T-cell (primary cell): ENCODE data around the gene GARRE1. TPM values are rescaled to one million over a fixed set of nuclear protein-coding genes. Genes with fewer than 3 reads are reported as not detected.
"Not testable (repeated sequence)": the region's sequence is repeated elsewhere in the genome, so short reads cannot be mapped to it uniquely, and the experiment has no call there.

Source experiments
- ATAC-seq, 4 experiments: fragments of 200-7000 bp in 3 of 4; fragments of 150-1000 bp in 1 of 4; cut with Tn5 transposase; replicated peaks in 1 of 4; 1 replicate in 3 of 4; 2 replicates in 1 of 4; pipeline ENCODE4 v1.10.0; 2021; ENCODE audit warnings: moderate library complexity in 3 of 4, mild to moderate bottlenecking in 2 of 4, moderate number of reproducible peaks in 1 of 4
- CTCF ChIA-PET, 2 donors: fragments of 300-600 bp; sonication (Branson Sonifier 250); formaldehyde crosslinking; loops; one replicate each; lab custom pipeline; 2022; ENCODE audit warnings: antibody characterized with exemption in 2 of 2; lab: Charles Lee
- POLR2A ChIA-PET, 2 donors: fragments of 300-600 bp; sonication (Branson Sonifier 250); formaldehyde crosslinking; loops; one replicate each; lab custom pipeline; 2022; ENCODE audit warnings: antibody characterized with exemption in 2 of 2; lab: Charles Lee
- DNase-seq, 35 experiments: peaks; one replicate each; pipeline versions ENCODE4 v3.0.0 to v3.0.0-alpha.2; 2013 to 2023
- H3K27ac ChIP-seq: one replicate; pipeline ENCODE4 v1.5.1; 2013; ENCODE audit warnings: low read length
- H3K27me3 ChIP-seq, 2 experiments: replicated peaks in 1 of 2; 1 replicate in 1 of 2; 2 replicates in 1 of 2; pipeline versions ENCODE4 v1.6.1 to v1.7.0; 2013; ENCODE audit warnings: low read length in 1 of 2, mixed read lengths in 1 of 2; ENCODE audit not compliant: control insufficient read depth in 2 of 2, insufficient read depth in 2 of 2; ENCODE audit errors: extremely low read depth in 1 of 2
- H3K36me3 ChIP-seq, 2 donors: 1 replicate in 1 of 2; 2 replicates in 1 of 2; pipeline versions ENCODE4 v1.6.1 to v1.7.0; 2013; ENCODE audit warnings: low read length in 1 of 2; ENCODE audit not compliant: control insufficient read depth in 2 of 2, insufficient read depth in 1 of 2; ENCODE audit errors: extremely low read depth in 1 of 2
- H3K4me1 ChIP-seq, 2 experiments: 1 replicate in 1 of 2; 2 replicates in 1 of 2; pipeline versions ENCODE4 v1.6.1 to v1.7.0; 2013; ENCODE audit warnings: low read length in 2 of 2, mixed read lengths in 1 of 2; ENCODE audit not compliant: insufficient read depth in 2 of 2, control insufficient read depth in 1 of 2; ENCODE audit errors: extremely low read depth in 1 of 2
- H3K4me3 ChIP-seq, 2 donors: 1 replicate in 1 of 2; 2 replicates in 1 of 2; pipeline versions ENCODE4 v1.5.1 to v1.7.0; 2013; ENCODE audit warnings: mild to moderate bottlenecking in 2 of 2, low read length in 1 of 2, moderate library complexity in 1 of 2; ENCODE audit not compliant: control insufficient read depth in 1 of 2; ENCODE audit errors: extremely low read depth in 1 of 2
- H3K9me3 ChIP-seq: 2 replicates; pipeline ENCODE4 v1.7.0; 2013
- H3K27ac Mint-ChIP-seq, 2 donors: one replicate each; pipeline ENCODE4 v1.8.0; 2020 to 2021; ENCODE audit warnings: mild to moderate bottlenecking in 2 of 2, mixed read lengths in 2 of 2
- H3K27me3 Mint-ChIP-seq, 2 donors: one replicate each; pipeline ENCODE4 v1.8.0; 2021 to 2022; ENCODE audit warnings: mixed read lengths in 2 of 2
- H3K36me3 Mint-ChIP-seq: one replicate; pipeline ENCODE4 v1.8.0; 2021; ENCODE audit warnings: mixed read lengths
- H3K4me1 Mint-ChIP-seq, 3 donors: one replicate each; pipeline ENCODE4 v1.8.0; 2020 to 2022; ENCODE audit warnings: mixed read lengths in 3 of 3, mild to moderate bottlenecking in 1 of 3
- H3K4me3 Mint-ChIP-seq, 3 donors: one replicate each; pipeline ENCODE4 v1.8.0; 2020 to 2022; ENCODE audit warnings: mild to moderate bottlenecking in 3 of 3, mixed read lengths in 3 of 3, moderate library complexity in 3 of 3
- H3K9me3 Mint-ChIP-seq, 3 donors: one replicate each; pipeline ENCODE4 v1.8.0; 2020 to 2022; ENCODE audit warnings: mixed read lengths in 3 of 3
- WGBS: methylation state at CpG from one replicate; pipeline ENCODE4 v1.1.5; 2013; ENCODE audit warnings: missing lambda C conversion rate; ENCODE audit not compliant: insufficient coverage; 5-methylcytosine and 5-hydroxymethylcytosine counted together
- total RNA-seq, 35 experiments: library from RNA in 6 of 35; stranded (reverse) in 6 of 35; fragments of 120-200 nt in 1 of 35; gene quantifications; one replicate each; pipeline versions ENCODE4 v1.2.1 to v1.2.4 and lab custom pipeline; 2013 to 2026

GARRE1 gene
- 10 to 100 TPM; 31.8 to 51.6 (median 34.8) TPM for total RNA-seq
- total RNA-seq (2013): 20.3 TPM
- 17.3 to 129 (median 76.3) reads per million in 29 experiments for total RNA-seq (lab: John Stamatoyannopoulos, UW)

- Histone ChIP-seq H3K9me3 (no peaks in the 10 kb centered on the region), H3K27ac (peak within 1 kb of the TSS; percentile 90), H3K4me3 (peak within 1 kb of the TSS; percentile 78 to 94), H3K36me3 (peaks cover 0 to 2% of the 10 kb centered on the region in 2 donors), H3K4me1 (peaks cover 14 to 20% of the 10 kb centered on the region in 2 experiments), H3K27me3 (no peaks in the 10 kb centered on the region)
- 1% methylated on average over 47 of the region's 56 CpGs for WGBS
- Mint-ChIP-seq H3K4me3 (peak within 1 kb of the TSS; percentile 86 to 99 (median 95)), H3K9me3 (no peaks in the 10 kb centered on the region), H3K27me3 (no peaks in the 10 kb centered on the region), H3K27ac (peak within 1 kb of the TSS; percentile 95 to 98), H3K36me3 (peaks cover 4% of the 10 kb centered on the region), H3K4me1 (peaks cover 35 to 43% (median 40%) of the 10 kb centered on the region in 3 donors)
- peak; percentile 73 to 91 (median 83) for DNase-seq
- POLR2A ChIA-PET: no interaction called here
- ATAC-seq: peak; percentile 94
- CTCF ChIA-PET: no interaction called here
Observed at GRCh38 chr19:34254046-34254697, at the start of gene GARRE1. Gene GARRE1, plus strand, starts transcription at chr19:34254554. Its CDS starts 45,920 bp downstream, at chr19:34300474.

- H3K9me3 ChIP-seq, DNase-seq, H3K27me3 ChIP-seq, H3K27ac Mint-ChIP-seq, H3K9me3 Mint-ChIP-seq, H3K4me1 ChIP-seq, H3K4me3 Mint-ChIP-seq, H3K4me3 ChIP-seq, H3K27me3 Mint-ChIP-seq, ATAC-seq, H3K27ac ChIP-seq: not testable (repeated sequence)
- no CpG with 5 or more reads among the region's 7 CpGs for WGBS
- Mint-ChIP-seq H3K36me3 (peaks cover 19% of the 10 kb centered on the region), H3K4me1 (peaks cover 9 to 19% (median 9%) of the 10 kb centered on the region in 3 donors)
- ChIA-PET CTCF (interaction anchor here in 1 of 2 donors (0.6 kb wide), 1 partner anchor 12 kb away, joined by 4 read pairs; no protein-coding TSS in a partner anchor), POLR2A (interaction anchor here in 1 of 2 donors (0.6 kb wide), 1 partner anchor 24 kb away, joined by 3 read pairs; no protein-coding TSS in a partner anchor)
- H3K36me3 ChIP-seq: peaks cover 5 to 42% of the 10 kb centered on the region in 2 donors
Observed at GRCh38 chr19:34205324-34205723, 49.0 kb upstream of the GARRE1 start.

GRCh38 chr19:34208291-34208884 lies 46.0 kb upstream of the GARRE1 start:
- H3K9me3 Mint-ChIP-seq: no peaks in the 10 kb centered on the region
- Histone ChIP-seq H3K27ac (no peak overlapping the region), H3K4me1 (peaks cover 0 to 2% of the 10 kb centered on the region in 2 experiments), H3K36me3 (peaks cover 3 to 54% of the 10 kb centered on the region in 2 donors), H3K9me3 (no peaks in the 10 kb centered on the region), H3K4me3 (no peak overlapping the region), H3K27me3 (no peaks in the 10 kb centered on the region)
- peak overlapping the region in 1 of 2 donors; percentile 14 for H3K27ac Mint-ChIP-seq
- WGBS: 100% methylated on average over 1 of the region's 1 CpG
- ATAC-seq (no peak), DNase-seq (no peak)
- ChIA-PET CTCF (interaction anchor here (0.6 to 2.2 kb wide), 4 partner anchors 11 to 1189 kb away, joined by 3 to 8 read pairs (median 6); no protein-coding TSS in a partner anchor), POLR2A (interaction anchor here in 1 of 2 donors (0.5 to 0.9 kb wide), 3 partner anchors 9 to 16 kb away, joined by 3 read pairs; no protein-coding TSS in a partner anchor)
- H3K4me1 Mint-ChIP-seq: peaks cover 4 to 24% (median 5%) of the 10 kb centered on the region in 3 donors
- H3K4me3 Mint-ChIP-seq: no peak overlapping the region
- no peaks in the 10 kb centered on the region for H3K27me3 Mint-ChIP-seq
- peaks cover 15% of the 10 kb centered on the region for H3K36me3 Mint-ChIP-seq

GRCh38 chr19:34209726-34210125 lies 44.6 kb upstream of the GARRE1 start:
- Mint-ChIP-seq H3K9me3 (no peaks in the 10 kb centered on the region), H3K27ac (peak overlapping the region in 1 of 2 donors; percentile 55), H3K4me3 (no peak overlapping the region), H3K4me1 (peaks cover 6 to 19% (median 7%) of the 10 kb centered on the region in 3 donors), H3K36me3 (peaks cover 17% of the 10 kb centered on the region), H3K27me3 (no peaks in the 10 kb centered on the region)
- Histone ChIP-seq H3K4me1 (peaks cover 0 to 2% of the 10 kb centered on the region in 2 experiments), H3K4me3 (no peak overlapping the region), H3K9me3 (no peaks in the 10 kb centered on the region), H3K27me3 (no peaks in the 10 kb centered on the region), H3K27ac (no peak overlapping the region), H3K36me3 (peaks cover 3 to 57% of the 10 kb centered on the region in 2 donors)
- ChIA-PET CTCF (interaction anchor here (0.9 to 2.2 kb wide), 4 partner anchors 10 to 16 kb away, joined by 3 to 8 read pairs (median 6); no protein-coding TSS in a partner anchor), POLR2A (interaction anchor here (0.5 to 0.7 kb wide), 4 partner anchors 15 to 828 kb away, joined by 3 to 5 read pairs (median 4); no protein-coding TSS in a partner anchor)
- ATAC-seq: no peak
- WGBS: no CpG with 5 or more reads among the region's 4 CpGs
- no peak for DNase-seq

- peaks cover 11% of the 10 kb centered on the region for H3K36me3 Mint-ChIP-seq
- Histone ChIP-seq H3K4me3 (no peak overlapping the region), H3K27me3 (no peaks in the 10 kb centered on the region), H3K36me3 (peaks cover 7 to 55% of the 10 kb centered on the region in 2 donors), H3K4me1 (peaks cover 6 to 13% of the 10 kb centered on the region in 2 experiments), H3K9me3 (no peaks in the 10 kb centered on the region), H3K27ac (no peak overlapping the region)
- ATAC-seq (no peak), DNase-seq (no peak)
- ChIA-PET CTCF (interaction anchor here in 1 of 2 donors (0.6 kb wide), 1 partner anchor 388 kb away, joined by 3 read pairs; no protein-coding TSS in a partner anchor), POLR2A (interaction anchor here in 1 of 2 donors (0.6 kb wide), 1 partner anchor 24 kb away, joined by 4 read pairs; no protein-coding TSS in a partner anchor)
- H3K4me1 Mint-ChIP-seq: peaks cover 26 to 33% (median 27%) of the 10 kb centered on the region in 3 donors
- H3K27me3 Mint-ChIP-seq: no peaks in the 10 kb centered on the region
- H3K9me3 Mint-ChIP-seq: no peaks in the 10 kb centered on the region
- H3K27ac Mint-ChIP-seq: no peak overlapping the region
- WGBS: no CpG with 5 or more reads among the region's 2 CpGs
- H3K4me3 Mint-ChIP-seq: no peak overlapping the region
Observed at GRCh38 chr19:34213283-34213682, 41.1 kb upstream of the GARRE1 start.

- H3K4me3 ChIP-seq: no peak overlapping the region
- peaks cover 14% of the 10 kb centered on the region for H3K36me3 Mint-ChIP-seq
- no peak overlapping the region for H3K4me3 Mint-ChIP-seq
- DNase-seq (no peak), ATAC-seq (no peak)
- WGBS: 100% methylated on average over 2 of the region's 4 CpGs
- H3K27me3 Mint-ChIP-seq: no peaks in the 10 kb centered on the region
- peaks cover 7 to 51% of the 10 kb centered on the region in 2 donors for H3K36me3 ChIP-seq
- H3K9me3 Mint-ChIP-seq: no peaks in the 10 kb centered on the region
- CTCF ChIA-PET: interaction anchor here in 1 of 2 donors (0.5 kb wide), 1 partner anchor 498 kb away, joined by 3 read pairs; no protein-coding TSS in a partner anchor
- peaks cover 33 to 41% (median 34%) of the 10 kb centered on the region in 3 donors for H3K4me1 Mint-ChIP-seq
- peaks cover 13 to 17% of the 10 kb centered on the region in 2 experiments for H3K4me1 ChIP-seq
- H3K27ac Mint-ChIP-seq: no peak overlapping the region
- POLR2A ChIA-PET: interaction anchor here (0.6 kb wide), 2 partner anchors 25 to 47 kb away, joined by 3 to 4 read pairs; no protein-coding TSS in a partner anchor
- H3K9me3 ChIP-seq: no peaks in the 10 kb centered on the region
- no peak overlapping the region for H3K27ac ChIP-seq
- no peaks in the 10 kb centered on the region for H3K27me3 ChIP-seq
Observed at GRCh38 chr19:34214040-34214439, 40.3 kb upstream of the GARRE1 start.
